HepG2 (cell line): Measurements from ENCODE around the gene TMEM125. TPM values are rescaled to one million over a fixed set of nuclear protein-coding genes. Genes with fewer than 3 reads are reported as not detected.

Experiments
- ATAC-seq: fragments of 200-7000 bp; cut with Tn5 transposase; 3 replicates; pipeline ENCODE4 v1.9.1; 2020; ENCODE audit warnings: mild to moderate bottlenecking, moderate library complexity
- BruUV-seq: library from RNA; stranded (reverse); fragments of 400-500 nt; replicated peaks from 2 replicates; lab custom pipeline; 2021; lab: Mats Ljungman, UMichigan
- CTCF ChIA-PET: fragments of 300-600 bp; formaldehyde crosslinking; extraction: SDS; loops from one replicate; lab custom pipeline; 2021; ENCODE audit warnings: low total read pairs, inconsistent platforms, low intra/inter-chr PET ratio; lab: Yijun Ruan, JAX
- POLR2A ChIA-PET: fragments of 350-600 bp; sonication (Branson Sonifier 250); formaldehyde crosslinking; loops from one replicate; lab custom pipeline; 2020; ENCODE audit warnings: antibody characterized with exemption, inconsistent platforms; lab: Yijun Ruan, JAX
- DNase-seq: peaks from one replicate; pipeline ENCODE4 v3.0.0-alpha.2; 2015; ENCODE audit warnings: low spot score
- FAIRE-seq: peaks from 3 replicates; lab custom pipeline; 2011; peaks lifted over from hg19 to GRCh38; lab: Jason Lieb, UNC
- H2AFZ ChIP-seq: one replicate; pipeline ENCODE4 v1.6.1; 2011; ENCODE audit warnings: low read length, inconsistent platforms
- H3K27ac ChIP-seq: fragments of 300-600 bp; 3 replicates; pipeline ENCODE4 v1.8.0; 2011; ENCODE audit warnings: mixed run types, mild to moderate bottlenecking, mixed read lengths, low read length, inconsistent platforms; ENCODE audit not compliant: insufficient read depth; ENCODE audit errors: extremely low read length
- H3K27me3 ChIP-seq, 2 experiments: fragments of 200-600 bp in 1 of 2; 2 replicates in 1 of 2; 3 replicates in 1 of 2; pipeline versions ENCODE4 v1.6.0 to v1.8.0; 2011; ENCODE audit warnings: low read length in 2 of 2, mild to moderate bottlenecking in 2 of 2, moderate library complexity in 2 of 2, inconsistent platforms in 1 of 2; ENCODE audit not compliant: insufficient read depth in 2 of 2, control insufficient read depth in 1 of 2
- H3K36me3 ChIP-seq, 2 experiments: fragments of 200-600 bp in 1 of 2; replicated peaks in 1 of 2; 2 replicates in 1 of 2; 3 replicates in 1 of 2; pipeline versions ENCODE4 v1.5.1 to v1.8.0; 2011; ENCODE audit warnings: low read length in 2 of 2, inconsistent platforms in 1 of 2; ENCODE audit not compliant: insufficient read depth in 2 of 2, control insufficient read depth in 1 of 2
- H3K4me1 ChIP-seq: 2 replicates; pipeline ENCODE4 v1.5.1; 2012; ENCODE audit warnings: low read length, inconsistent platforms; ENCODE audit not compliant: insufficient read depth
- H3K4me2 ChIP-seq: 2 replicates; pipeline ENCODE4 v1.6.0; 2011; ENCODE audit warnings: low read depth, low read length, inconsistent platforms
- H3K4me3 ChIP-seq, 3 experiments: fragments of 200-600 bp in 1 of 3; sonication (generic), shearing (Covaris generic) in 1 of 3; replicated peaks in 1 of 3; 2 replicates each; pipeline ENCODE4 v1.5.1; 2011 to 2016; ENCODE audit warnings: low read length in 3 of 3, inconsistent platforms in 2 of 3, low read depth in 2 of 3, mild to moderate bottlenecking in 2 of 3, control low read depth in 1 of 3, mixed read lengths in 1 of 3; ENCODE audit not compliant: insufficient read depth in 1 of 3
- H3K79me2 ChIP-seq: one replicate; pipeline ENCODE4 v1.6.1; 2011; ENCODE audit warnings: low read length, inconsistent platforms; ENCODE audit not compliant: insufficient read depth
- H3K9ac ChIP-seq: 2 replicates; pipeline ENCODE4 v1.6.0; 2011; ENCODE audit warnings: mild to moderate bottlenecking, low read depth, low read length, inconsistent platforms; ENCODE audit not compliant: insufficient read depth
- H3K9me3 ChIP-seq: 2 replicates; pipeline ENCODE4 v1.5.1; 2012; ENCODE audit warnings: mild to moderate bottlenecking, low read length
- H4K20me1 ChIP-seq: 2 replicates; pipeline ENCODE4 v1.6.0; 2011; ENCODE audit warnings: inconsistent platforms, mild to moderate bottlenecking, low read length, moderate library complexity; ENCODE audit not compliant: insufficient read depth
- ATM ChIP-seq: fragments of 450-650 bp; IDR thresholded peaks from 2 replicates; pipeline ENCODE4 v1.7.1; 2017; ENCODE audit warnings: mild to moderate bottlenecking, borderline replicate concordance
- DR1 ChIP-seq: sonication (generic); formaldehyde crosslinking; IDR thresholded peaks from 2 replicates; pipeline ENCODE4 v1.8.0; 2021; ENCODE audit warnings: mild to moderate bottlenecking, missing genetic modification reagents, inconsistent platforms
- PAWR ChIP-seq: sonication (generic); formaldehyde crosslinking; IDR thresholded peaks from 2 replicates; pipeline ENCODE4 v1.4.0; 2020; ENCODE audit warnings: missing genetic modification reagents, mild to moderate bottlenecking, borderline replicate concordance
- TEAD3 ChIP-seq: optimal IDR thresholded peaks from 2 replicates; pipeline ENCODE3; 2016; ENCODE audit warnings: borderline replicate concordance
- ZBTB8A ChIP-seq: sonication (generic); formaldehyde crosslinking; IDR thresholded peaks from 2 replicates; pipeline ENCODE4 v1.4.0; 2020; ENCODE audit warnings: mild to moderate bottlenecking, low read depth, missing genetic modification reagents, borderline replicate concordance
- ZEB1 ChIP-seq: IDR thresholded peaks from 2 replicates; pipeline ENCODE4 v1.6.1; 2012; ENCODE audit warnings: mild to moderate bottlenecking, low read depth, inconsistent platforms; ENCODE audit not compliant: insufficient replicate concordance
- ZNF33B ChIP-seq: sonication (generic); formaldehyde crosslinking; IDR thresholded peaks from 2 replicates; pipeline ENCODE4 v1.5.1; 2020; ENCODE audit warnings: mild to moderate bottlenecking, missing genetic modification reagents
- ZNF777 ChIP-seq: sonication (generic); formaldehyde crosslinking; IDR thresholded peaks from 2 replicates; pipeline ENCODE4 v1.4.0; 2020; ENCODE audit warnings: missing genetic modification reagents
- WGBS: methylation state at CpG from one replicate; pipeline ENCODE4 v1.1.6; 2017; ENCODE audit warnings: low lambda C conversion rate; 5-methylcytosine and 5-hydroxymethylcytosine counted together
- in situ Hi-C: cut with HindIII; loops from 2 replicates; pipeline ENCODE4 v1.10.0; 2017; ENCODE audit warnings: low pct_unique_long_range_greater_than_20kb; ENCODE audit not compliant: extremely low pct_ligation_motif_present
- intact Hi-C: fragments of 100-400 bp; cut with micrococcal nuclease; formaldehyde crosslinking; loops from one replicate; pipeline ENCODE4 v1.10.0; 2022; ENCODE audit not compliant: unreplicated experiment
- polyA plus RNA-seq, 8 experiments: library from polyadenylated mRNA; depleted of rRNA in 3 of 8; stranded (reverse) in 7 of 8; unstranded in 1 of 8; fragments of >200 nt; fragmentation: Illumina TruSeq in 4 of 8; extraction: Trizol in 4 of 8; gene quantifications; 2 replicates each; pipeline versions ENCODE4 v1.2.1 to v1.2.3, GENCODE V29; 2011 to 2016; ENCODE audit warnings: low read depth in 4 of 8, missing spikeins in 1 of 8, mixed read lengths in 1 of 8; ENCODE audit not compliant: insufficient read depth in 1 of 8
- total RNA-seq, 5 experiments: library from RNA; depleted of rRNA; stranded (reverse); fragments of >200 nt; fragmentation: Illumina TruSeq; extraction: Trizol; gene quantifications; 2 replicates each; pipeline ENCODE4 v1.2.3, GENCODE V29; 2016; ENCODE audit warnings: low read depth in 1 of 5
- TF ChIP-seq, protein P1 (sequence below), 2 experiments: IDR thresholded peaks; 2 replicates each; pipeline ENCODE4 v1.6.1; 2011 to 2012; ENCODE audit warnings: low read length in 2 of 2, borderline replicate concordance in 1 of 2, low read depth in 1 of 2, mild to moderate bottlenecking in 1 of 2, moderate library complexity in 1 of 2
- TF ChIP-seq, protein P2 (sequence below): sonication (generic); formaldehyde crosslinking; IDR thresholded peaks from 2 replicates; pipeline ENCODE4 v1.5.0; 2020; ENCODE audit warnings: mild to moderate bottlenecking, missing genetic modification reagents

TMEM125 gene
- total and polyA plus RNA-seq, 2 of the 13 experiments (the other 11 are each of a cell fraction or from before 2014, with no cell fraction given): 0.03 TPM; not detected in 1

DNA sequence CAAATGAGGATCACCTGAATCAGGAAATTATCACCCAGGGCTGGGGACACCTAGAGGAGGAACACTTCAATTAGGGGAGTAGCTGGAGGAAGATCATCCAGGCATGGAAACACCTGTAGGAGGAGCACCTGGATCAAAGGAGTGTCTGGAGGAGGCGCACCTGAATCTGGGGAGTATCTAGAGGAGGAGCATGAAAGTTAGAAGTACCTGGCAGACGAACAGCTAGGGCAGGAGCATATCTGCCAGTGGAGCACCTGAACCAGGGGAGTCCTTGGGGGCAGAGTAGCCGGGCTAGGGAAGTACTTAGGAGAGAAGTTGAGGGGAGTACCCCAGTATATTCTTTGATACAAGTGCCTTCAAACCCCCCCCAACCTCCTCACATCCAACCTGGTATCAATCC lies 14.3 kb downstream of the TMEM125 start:
- no peak overlapping the region for H2AFZ ChIP-seq
- no peak for DNase-seq
- no peak for FAIRE-seq
- H3K79me2 ChIP-seq: no peaks in the 10 kb centered on the region
- intact Hi-C loops: no loop called here
- H3K4me3 ChIP-seq: no peak overlapping the region
- no peak for ATAC-seq
- H4K20me1 ChIP-seq: no peaks in the 10 kb centered on the region
- H3K4me2 ChIP-seq: peak overlapping the region; percentile 77; the same call in 1 of the 2 replicates
- BruUV-seq: no TSS peak
- ChIA-PET POLR2A (interaction anchor here (1.6 to 2.3 kb wide), 3 partner anchors 17 to 64 kb away, joined by 5 to 8 read pairs (median 6); no protein-coding TSS in a partner anchor), CTCF (no interaction called here)
- no peak for TF ChIP-seq DR1 (CRISPR knock-in tag)
- TF ChIP-seq, protein P1, sequence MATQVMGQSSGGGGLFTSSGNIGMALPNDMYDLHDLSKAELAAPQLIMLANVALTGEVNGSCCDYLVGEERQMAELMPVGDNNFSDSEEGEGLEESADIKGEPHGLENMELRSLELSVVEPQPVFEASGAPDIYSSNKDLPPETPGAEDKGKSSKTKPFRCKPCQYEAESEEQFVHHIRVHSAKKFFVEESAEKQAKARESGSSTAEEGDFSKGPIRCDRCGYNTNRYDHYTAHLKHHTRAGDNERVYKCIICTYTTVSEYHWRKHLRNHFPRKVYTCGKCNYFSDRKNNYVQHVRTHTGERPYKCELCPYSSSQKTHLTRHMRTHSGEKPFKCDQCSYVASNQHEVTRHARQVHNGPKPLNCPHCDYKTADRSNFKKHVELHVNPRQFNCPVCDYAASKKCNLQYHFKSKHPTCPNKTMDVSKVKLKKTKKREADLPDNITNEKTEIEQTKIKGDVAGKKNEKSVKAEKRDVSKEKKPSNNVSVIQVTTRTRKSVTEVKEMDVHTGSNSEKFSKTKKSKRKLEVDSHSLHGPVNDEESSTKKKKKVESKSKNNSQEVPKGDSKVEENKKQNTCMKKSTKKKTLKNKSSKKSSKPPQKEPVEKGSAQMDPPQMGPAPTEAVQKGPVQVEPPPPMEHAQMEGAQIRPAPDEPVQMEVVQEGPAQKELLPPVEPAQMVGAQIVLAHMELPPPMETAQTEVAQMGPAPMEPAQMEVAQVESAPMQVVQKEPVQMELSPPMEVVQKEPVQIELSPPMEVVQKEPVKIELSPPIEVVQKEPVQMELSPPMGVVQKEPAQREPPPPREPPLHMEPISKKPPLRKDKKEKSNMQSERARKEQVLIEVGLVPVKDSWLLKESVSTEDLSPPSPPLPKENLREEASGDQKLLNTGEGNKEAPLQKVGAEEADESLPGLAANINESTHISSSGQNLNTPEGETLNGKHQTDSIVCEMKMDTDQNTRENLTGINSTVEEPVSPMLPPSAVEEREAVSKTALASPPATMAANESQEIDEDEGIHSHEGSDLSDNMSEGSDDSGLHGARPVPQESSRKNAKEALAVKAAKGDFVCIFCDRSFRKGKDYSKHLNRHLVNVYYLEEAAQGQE (IDR thresholded peaks at IDR 0.05; ENCODE audit: borderline replicate concordance in 1 of 2, low read depth in 1 of 2, low read length in 2 of 2): no peak
- no peak for TF ChIP-seq ZNF777 (CRISPR knock-in tag)
- no peak for TF ChIP-seq ZBTB8A
- TF ChIP-seq, protein P2, sequence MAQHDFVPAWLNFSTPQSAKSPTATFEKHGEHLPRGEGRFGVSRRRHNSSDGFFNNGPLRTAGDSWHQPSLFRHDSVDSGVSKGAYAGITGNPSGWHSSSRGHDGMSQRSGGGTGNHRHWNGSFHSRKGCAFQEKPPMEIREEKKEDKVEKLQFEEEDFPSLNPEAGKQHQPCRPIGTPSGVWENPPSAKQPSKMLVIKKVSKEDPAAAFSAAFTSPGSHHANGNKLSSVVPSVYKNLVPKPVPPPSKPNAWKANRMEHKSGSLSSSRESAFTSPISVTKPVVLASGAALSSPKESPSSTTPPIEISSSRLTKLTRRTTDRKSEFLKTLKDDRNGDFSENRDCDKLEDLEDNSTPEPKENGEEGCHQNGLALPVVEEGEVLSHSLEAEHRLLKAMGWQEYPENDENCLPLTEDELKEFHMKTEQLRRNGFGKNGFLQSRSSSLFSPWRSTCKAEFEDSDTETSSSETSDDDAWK: no peak
- TF ChIP-seq TEAD3 (CRISPR knock-in tag): no peak
- TF ChIP-seq ZNF33B (CRISPR knock-in tag): no peak
- TF ChIP-seq ATM: no peak
- TF ChIP-seq ZEB1: no peak
- no peak for TF ChIP-seq PAWR
- no peak overlapping the region for H3K9ac ChIP-seq
- no peaks in the 10 kb centered on the region for H3K9me3 ChIP-seq
- in situ Hi-C loops: no loop called here
- WGBS: 89% methylated on average over 3 of the region's 3 CpGs
- H3K27ac ChIP-seq: no peak overlapping the region
- no peaks in the 10 kb centered on the region for H3K36me3 ChIP-seq
- H3K4me1 ChIP-seq: peaks cover 87% of the 10 kb centered on the region
- 0 out of 5 replicates have a peak, but pooled peaks cover 0 to 7% of the 10 kb centered on the region in 2 experiments for H3K27me3 ChIP-seq
